Measurements from ENCODE around the gene GATC. TPM values are rescaled to one million over a fixed set of nuclear protein-coding genes. Genes with fewer than 3 reads are reported as not detected.
A peak's percentile ranks its signal among the peaks of the same experiment; 100 is the strongest.

GATC gene
- total and polyA plus RNA-seq, 8 donors, result 4.0 to 25.3 (median 13.0) TPM

- no peak overlapping the region for H3K27ac ChIP-seq
- DNase-seq, result peak in 1 of 2 donors; percentile 58
- no peaks in the 10 kb centered on the region for H3K9me3 ChIP-seq
- no peaks in the 10 kb centered on the region for H3K27me3 ChIP-seq
- H3K4me3 ChIP-seq, result no peak overlapping the region
- H3K36me3 ChIP-seq, result no peaks in the 10 kb centered on the region
- H3K4me1 ChIP-seq, result peaks cover 8 to 35% (median 17%) of the 10 kb centered on the region in 4 donors
- intact Hi-C loops (cut with DNase I; ENCODE audit: low total_unique reads), result no loop called here
- TF ChIP-seq POLR2A (IDR thresholded peaks at IDR 0.05), result no peak
- no peak for TF ChIP-seq POLR2AphosphoS5 (IDR thresholded peaks at IDR 0.05)
- no peak for TF ChIP-seq CTCF (IDR thresholded peaks at IDR 0.05)
- TF ChIP-seq EP300 (IDR thresholded peaks at IDR 0.05), result no peak
- WGBS, 5 donors, result 7 to 27% (median 12%) methylated on average over 2 of the region's 2 CpGs
Measured at GRCh38 chr12:120474616-120474960, 28.3 kb downstream of the GATC start.

GRCh38 chr12:120475643-120476042, 29.4 kb downstream of the GATC start:
- no peaks in the 10 kb centered on the region for H3K27me3 ChIP-seq
- H3K4me3 ChIP-seq, result no peak overlapping the region
- WGBS, 5 donors, result 96 to 100% (median 98%) methylated on average over 1 of the region's 1 CpG
- intact Hi-C loops (cut with DNase I; ENCODE audit: low total_unique reads), result no loop called here
- peaks cover under 1 to 26% (median 8%) of the 10 kb centered on the region in 4 donors for H3K4me1 ChIP-seq
- no peak for DNase-seq
- no peaks in the 10 kb centered on the region for H3K36me3 ChIP-seq
- no peaks in the 10 kb centered on the region for H3K9me3 ChIP-seq
- TF ChIP-seq POLR2AphosphoS5 (IDR thresholded peaks at IDR 0.05) (no peak), EP300 (IDR thresholded peaks at IDR 0.05) (no peak), POLR2A (IDR thresholded peaks at IDR 0.05) (no peak), CTCF (IDR thresholded peaks at IDR 0.05) (no peak)
- H3K27ac ChIP-seq, result no peak overlapping the region

DNA sequence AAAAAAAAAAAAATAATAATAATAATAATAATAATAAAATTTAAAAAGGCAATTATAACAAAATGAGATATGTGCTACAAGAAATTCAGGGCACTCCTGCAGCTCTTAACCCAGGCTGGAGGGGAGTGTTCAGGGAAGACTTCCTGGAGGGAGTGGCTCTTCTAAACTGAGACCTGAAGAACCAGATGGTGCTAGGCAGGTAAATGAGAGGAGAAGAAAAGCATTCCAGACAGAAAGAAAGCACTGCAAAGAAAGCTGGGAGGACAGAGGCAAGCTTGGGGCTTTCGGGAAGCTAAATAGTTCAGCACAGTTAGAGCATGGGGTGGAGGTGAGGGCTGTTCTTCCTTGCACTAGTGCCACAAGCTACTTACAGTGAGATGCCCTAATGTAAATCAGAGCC, 33.2 kb downstream of the GATC start:
- TF ChIP-seq POLR2AphosphoS5 (IDR thresholded peaks at IDR 0.05) (no peak), EP300 (IDR thresholded peaks at IDR 0.05) (no peak), CTCF (IDR thresholded peaks at IDR 0.05) (no peak), POLR2A (IDR thresholded peaks at IDR 0.05) (no peak)
- H3K27ac ChIP-seq, result no peak overlapping the region
- WGBS, 5 donors, result 85 to 93% (median 90%) methylated on average over 1 of the region's 1 CpG
- no peaks in the 10 kb centered on the region for H3K9me3 ChIP-seq
- peaks cover 0 to 14% (median 6%) of the 10 kb centered on the region in 4 donors for H3K36me3 ChIP-seq
- peaks cover 0 to 6% (median 3%) of the 10 kb centered on the region in 4 donors for H3K4me1 ChIP-seq
- no peaks in the 10 kb centered on the region for H3K27me3 ChIP-seq
- DNase-seq, result no peak
- intact Hi-C loops (cut with DNase I; ENCODE audit: low total_unique reads), result no loop called here
- no peak overlapping the region for H3K4me3 ChIP-seq

DNA sequence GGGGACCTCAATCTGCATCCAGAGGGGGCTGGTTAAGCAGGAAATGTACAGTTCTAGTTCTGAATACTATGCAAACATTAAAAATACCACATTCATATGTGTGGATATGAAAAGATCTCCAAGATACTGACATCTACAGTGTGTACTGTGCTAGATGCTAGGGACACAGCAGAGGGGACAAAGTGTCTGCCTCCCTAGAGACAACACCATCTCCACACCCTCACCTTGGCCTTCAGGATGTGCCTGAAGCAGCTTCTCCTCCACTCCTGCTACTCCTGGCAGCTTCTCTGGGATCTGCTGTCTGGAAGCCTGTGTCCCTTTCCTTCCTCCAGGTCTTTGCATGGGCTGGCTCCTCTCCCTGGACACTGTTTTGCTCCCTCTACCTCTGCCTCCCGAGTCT, 34.0 kb downstream of the GATC start:
- DNase-seq, result no peak
- Histone ChIP-seq H3K4me3 (no peak overlapping the region), H3K27ac (no peak overlapping the region), H3K27me3 (no peaks in the 10 kb centered on the region), H3K36me3 (peaks cover 0 to 14% (median 6%) of the 10 kb centered on the region in 4 donors), H3K4me1 (no peaks in the 10 kb centered on the region), H3K9me3 (no peaks in the 10 kb centered on the region)
- intact Hi-C loops (cut with DNase I; ENCODE audit: low total_unique reads), result no loop called here
- WGBS, 5 donors, result 63 to 77% (median 65%) methylated on average over 1 of the region's 1 CpG
- TF ChIP-seq EP300 (IDR thresholded peaks at IDR 0.05) (no peak), POLR2AphosphoS5 (IDR thresholded peaks at IDR 0.05) (no peak), POLR2A (IDR thresholded peaks at IDR 0.05) (no peak), CTCF (IDR thresholded peaks at IDR 0.05) (no peak)
